PC-3 (cell line): ENCODE data around the gene OR6Q1. TPM values are rescaled to one million over a fixed set of nuclear protein-coding genes. Genes with fewer than 3 reads are reported as not detected.

Experiments used
- ATAC-seq: fragments of 200-7000 bp; cut with Tn5 transposase; 2 replicates; pipeline ENCODE4 v1.9.1; 2020; ENCODE audit warnings: mild to moderate bottlenecking, moderate library complexity
- BruUV-seq: library from RNA; stranded (reverse); fragments of 400-500 nt; replicated peaks from 2 replicates; lab custom pipeline; 2021; lab: Mats Ljungman, UMichigan
- CTCF ChIA-PET: fragments of 300-600 bp; sonication (Branson Sonifier 250); formaldehyde crosslinking; loops from one replicate; lab custom pipeline; 2022; ENCODE audit warnings: antibody characterized with exemption; lab: Charles Lee
- POLR2A ChIA-PET: fragments of 300-600 bp; sonication (Branson Sonifier 250); formaldehyde crosslinking; loops from one replicate; lab custom pipeline; 2022; ENCODE audit warnings: antibody characterized with exemption; ENCODE audit not compliant: unreplicated experiment; lab: Charles Lee
- DNase-seq: peaks from one replicate; pipeline ENCODE4 v3.0.0-alpha.2; 2015
- H2AFZ ChIP-seq: fragments of 300-600 bp; sonication (generic); 2 replicates; pipeline ENCODE4 v1.6.0; 2016; ENCODE audit warnings: antibody characterized with exemption, low read length
- H3F3A ChIP-seq: fragments of 300-600 bp; sonication (generic); one replicate; pipeline ENCODE4 v1.6.0; 2017; ENCODE audit warnings: antibody characterized with exemption, low read length, control low read depth, mild to moderate bottlenecking; ENCODE audit not compliant: unreplicated experiment
- H3K27ac ChIP-seq: fragments of 300-600 bp; sonication (generic); 2 replicates; pipeline ENCODE4 v1.5.1; 2016; ENCODE audit warnings: mild to moderate bottlenecking, low read length
- H3K27me3 ChIP-seq: fragments of 300-600 bp; sonication (generic); 2 replicates; pipeline ENCODE4 v1.6.1; 2016; ENCODE audit warnings: low read length, mixed read lengths
- H3K36me3 ChIP-seq: fragments of 300-600 bp; sonication (generic); 2 replicates; pipeline ENCODE4 v1.6.1; 2016; ENCODE audit warnings: low read depth, mixed run types, low read length, mixed read lengths
- H3K4me1 ChIP-seq: fragments of 300-600 bp; sonication (generic); 2 replicates; pipeline ENCODE4 v1.5.1; 2016; ENCODE audit warnings: low read length; ENCODE audit not compliant: insufficient read depth
- H3K4me2 ChIP-seq: fragments of 300-600 bp; sonication (generic); 2 replicates; pipeline ENCODE4 v1.6.0; 2016; ENCODE audit warnings: low read length
- H3K4me3 ChIP-seq: fragments of 300-600 bp; sonication (generic); 2 replicates; pipeline ENCODE4 v1.5.1; 2016; ENCODE audit warnings: mild to moderate bottlenecking, low read length, mixed read lengths
- H3K79me2 ChIP-seq: fragments of 300-600 bp; sonication (generic); 2 replicates; pipeline ENCODE4 v1.6.1; 2017; ENCODE audit warnings: low read length, mixed read lengths
- H3K9ac ChIP-seq: fragments of 300-600 bp; sonication (generic); 2 replicates; pipeline ENCODE4 v1.6.0; 2016; ENCODE audit warnings: mild to moderate bottlenecking, low read length
- H3K9me2 ChIP-seq: fragments of 300-600 bp; sonication (generic); replicated peaks from 2 replicates; pipeline ENCODE4 v1.6.1; 2016; ENCODE audit warnings: mixed run types, low read length, mixed read lengths
- H3K9me3 ChIP-seq: fragments of 300-600 bp; sonication (generic); 2 replicates; pipeline ENCODE4 v1.6.1; 2016; ENCODE audit warnings: low read length, mixed read lengths
- H4K20me1 ChIP-seq: fragments of 300-600 bp; sonication (generic); 2 replicates; pipeline ENCODE4 v1.6.1; 2016; ENCODE audit warnings: low read length, mixed read lengths
- EZH2 ChIP-seq: fragments of 300-600 bp; sonication (generic); IDR thresholded peaks from one replicate; pipeline ENCODE4 v1.6.1; 2017; ENCODE audit warnings: antibody characterized with exemption, mild to moderate bottlenecking, low read length; ENCODE audit not compliant: unreplicated experiment
- EZH2phosphoT487 ChIP-seq: fragments of 300-600 bp; sonication (generic); IDR thresholded peaks from 2 replicates; pipeline ENCODE4 v1.6.1; 2018; ENCODE audit warnings: mild to moderate bottlenecking, antibody characterized with exemption, low read length, borderline replicate concordance
- intact Hi-C: fragments of 100-400 bp; cut with micrococcal nuclease; formaldehyde crosslinking; loops from 2 replicates; pipeline ENCODE4 v1.9.0; 2023
- total RNA-seq: library from RNA; depleted of rRNA; stranded (reverse); fragments of >200 nt; gene quantifications from 2 replicates; pipeline ENCODE4 v1.2.3, GENCODE V29; 2014
- TF ChIP-seq, protein P1 (sequence below): fragments of 300-600 bp; sonication (generic); conservative IDR thresholded peaks from 2 replicates; pipeline ENCODE4 v1.5.1; 2017; ENCODE audit warnings: antibody characterized with exemption, low read depth, mild to moderate bottlenecking, low read length

OR6Q1 gene
- total RNA-seq, 1 experiment from 2014 or later, result not detected

DNA sequence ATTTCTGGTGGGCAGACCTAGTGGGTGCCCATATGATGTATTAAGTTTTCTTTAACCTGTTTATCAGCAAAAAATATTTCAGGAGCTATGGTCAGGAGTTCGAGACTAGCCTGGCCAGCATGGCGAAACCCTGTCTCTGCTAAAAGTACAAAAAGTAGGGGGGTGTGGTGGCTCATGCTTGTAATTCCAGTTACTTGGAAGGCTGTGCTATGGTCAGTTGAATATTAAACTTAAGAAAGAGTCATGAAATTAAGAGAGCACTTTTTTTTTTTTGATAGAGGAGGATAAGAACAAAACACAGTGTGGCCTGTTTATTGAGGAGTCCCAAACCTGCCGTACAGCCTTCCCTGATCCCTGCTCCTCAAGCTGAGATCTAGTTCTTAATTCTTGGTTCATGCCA lies 29.8 kb downstream of the OR6Q1 start:
- Histone ChIP-seq H3K4me1 (peaks cover 22% of the 10 kb centered on the region), H3K9me2 (no peaks in the 10 kb centered on the region), H3K36me3 (no peaks in the 10 kb centered on the region), H3F3A (no peaks in the 10 kb centered on the region), H2AFZ (no peak overlapping the region), H3K9ac (no peak overlapping the region), H3K4me2 (no peak overlapping the region), H3K79me2 (no peaks in the 10 kb centered on the region), H4K20me1 (no peaks in the 10 kb centered on the region), H3K27ac (no peak overlapping the region), H3K27me3 (0 out of 2 replicates have a peak, but pooled peaks cover 12% of the 10 kb centered on the region), H3K9me3 (no peaks in the 10 kb centered on the region), H3K4me3 (no peak overlapping the region)
- intact Hi-C loops, result no loop called here
- BruUV-seq, result no TSS peak
- ChIA-PET CTCF (no interaction called here), POLR2A (interaction anchor here (0.7 kb wide), 1 partner anchor 334 kb away, joined by 5 read pairs; no protein-coding TSS in a partner anchor)
- ATAC-seq (no peak), DNase-seq (no peak)
- TF ChIP-seq, protein P1, sequence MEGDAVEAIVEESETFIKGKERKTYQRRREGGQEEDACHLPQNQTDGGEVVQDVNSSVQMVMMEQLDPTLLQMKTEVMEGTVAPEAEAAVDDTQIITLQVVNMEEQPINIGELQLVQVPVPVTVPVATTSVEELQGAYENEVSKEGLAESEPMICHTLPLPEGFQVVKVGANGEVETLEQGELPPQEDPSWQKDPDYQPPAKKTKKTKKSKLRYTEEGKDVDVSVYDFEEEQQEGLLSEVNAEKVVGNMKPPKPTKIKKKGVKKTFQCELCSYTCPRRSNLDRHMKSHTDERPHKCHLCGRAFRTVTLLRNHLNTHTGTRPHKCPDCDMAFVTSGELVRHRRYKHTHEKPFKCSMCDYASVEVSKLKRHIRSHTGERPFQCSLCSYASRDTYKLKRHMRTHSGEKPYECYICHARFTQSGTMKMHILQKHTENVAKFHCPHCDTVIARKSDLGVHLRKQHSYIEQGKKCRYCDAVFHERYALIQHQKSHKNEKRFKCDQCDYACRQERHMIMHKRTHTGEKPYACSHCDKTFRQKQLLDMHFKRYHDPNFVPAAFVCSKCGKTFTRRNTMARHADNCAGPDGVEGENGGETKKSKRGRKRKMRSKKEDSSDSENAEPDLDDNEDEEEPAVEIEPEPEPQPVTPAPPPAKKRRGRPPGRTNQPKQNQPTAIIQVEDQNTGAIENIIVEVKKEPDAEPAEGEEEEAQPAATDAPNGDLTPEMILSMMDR, result no peak
- TF ChIP-seq EZH2phosphoT487 (no peak), EZH2 (no peak)

DNA sequence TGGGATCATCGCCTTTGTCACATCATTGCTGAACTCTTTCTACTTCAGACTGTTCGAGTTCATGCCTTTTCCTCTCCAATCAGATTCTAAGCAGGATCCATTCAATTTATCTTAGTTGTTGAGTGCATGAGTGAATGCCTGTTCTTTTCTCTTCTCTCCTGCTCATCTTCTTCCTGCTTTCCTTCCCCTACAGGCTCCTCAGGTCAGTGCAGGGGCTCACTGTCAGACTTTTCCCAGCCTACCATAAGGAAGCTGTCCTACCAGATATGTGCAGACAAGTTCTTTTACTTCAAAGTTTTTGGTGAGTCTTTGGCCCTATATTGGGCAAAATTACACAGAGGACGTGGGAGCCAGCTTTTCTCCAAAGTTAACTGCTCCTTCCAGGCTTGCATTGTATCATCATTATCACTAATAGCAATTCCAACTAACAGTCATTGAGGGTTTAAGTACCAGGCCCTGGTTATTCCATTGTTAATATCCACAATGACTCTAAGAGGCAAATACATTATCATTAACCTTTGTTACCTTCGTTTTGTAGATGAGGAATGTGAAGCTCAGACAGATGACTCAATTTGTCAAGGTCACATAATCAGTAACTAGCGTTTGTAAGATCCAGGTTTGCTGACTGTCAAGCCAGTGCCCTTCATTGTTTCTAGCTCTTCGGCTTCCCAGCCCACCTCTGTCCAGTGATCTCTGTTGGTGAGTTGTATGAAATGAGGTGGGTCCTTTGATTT lies 30.4 kb downstream of the OR6Q1 start:
- Histone ChIP-seq H3K4me3 (no peak overlapping the region), H3K9me2 (no peaks in the 10 kb centered on the region), H3K79me2 (no peaks in the 10 kb centered on the region), H3K9ac (no peak overlapping the region), H3K9me3 (no peaks in the 10 kb centered on the region), H2AFZ (no peak overlapping the region), H3F3A (no peaks in the 10 kb centered on the region), H3K4me2 (peak overlapping the region; percentile 12; the same call in 1 of the 2 replicates), H3K27ac (peak overlapping the region; percentile 14; the same call in 1 of the 2 replicates), H3K4me1 (peaks cover 22% of the 10 kb centered on the region), H3K36me3 (no peaks in the 10 kb centered on the region), H3K27me3 (peaks cover 13% of the 10 kb centered on the region; the same call in 1 of the 2 replicates), H4K20me1 (no peaks in the 10 kb centered on the region)
- peak; percentile 43; the same call in 1 of the 2 replicates for ATAC-seq
- CTCF ChIA-PET, result no interaction called here
- intact Hi-C loops, result no loop called here
- TF ChIP-seq EZH2phosphoT487 (no peak), EZH2 (no peak)
- TF ChIP-seq, protein P1, result 0 out of 2 replicates have a peak, but pooled peaks have one; percentile 21
- POLR2A ChIA-PET, result interaction anchor here (0.6 kb wide), 1 partner anchor 417 kb away, joined by 3 read pairs; no protein-coding TSS in a partner anchor
- peak; percentile 18 for DNase-seq
- BruUV-seq, result no TSS peak

DNA sequence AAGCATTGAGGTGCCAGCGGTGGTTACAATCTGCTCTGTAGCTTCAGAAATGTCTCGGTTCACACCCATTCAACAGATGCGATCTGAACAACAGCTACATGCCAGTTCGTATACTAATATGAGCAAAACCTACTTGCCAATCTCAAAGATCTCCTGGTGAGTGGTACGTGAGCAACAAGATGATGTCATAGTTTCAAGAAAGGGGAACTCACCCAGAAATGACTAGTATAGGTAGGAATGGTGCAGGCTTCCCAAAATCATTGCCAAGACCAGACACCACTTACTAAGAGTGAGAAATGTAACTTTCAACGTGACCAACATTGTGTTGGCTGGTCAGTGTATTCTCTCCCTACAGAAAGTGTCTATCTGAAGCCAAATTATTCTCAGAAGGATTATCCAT lies 31.1 kb downstream of the OR6Q1 start:
- H3K79me2 ChIP-seq, result no peaks in the 10 kb centered on the region
- DNase-seq, result peak; percentile 76
- H3F3A ChIP-seq, result no peaks in the 10 kb centered on the region
- 0 out of 2 replicates have a peak overlapping the region, but pooled peaks have one; percentile 14 for H3K27ac ChIP-seq
- ChIA-PET POLR2A (interaction anchor here (0.5 kb wide), 1 partner anchor 158 kb away, joined by 3 read pairs; no protein-coding TSS in a partner anchor), CTCF (no interaction called here)
- H3K9me2 ChIP-seq, result no peaks in the 10 kb centered on the region
- no TSS peak for BruUV-seq
- peaks cover 22% of the 10 kb centered on the region for H3K4me1 ChIP-seq
- H3K27me3 ChIP-seq, result peaks cover 18% of the 10 kb centered on the region; the same call in 1 of the 2 replicates
- no peaks in the 10 kb centered on the region for H3K9me3 ChIP-seq
- no peak overlapping the region; the same call in 1 of the 2 replicates for H2AFZ ChIP-seq
- no peaks in the 10 kb centered on the region for H4K20me1 ChIP-seq
- H3K9ac ChIP-seq, result no peak overlapping the region
- no peaks in the 10 kb centered on the region for H3K36me3 ChIP-seq
- intact Hi-C loops, result no loop called here
- peak overlapping the region; percentile 12; the same call in 1 of the 2 replicates for H3K4me2 ChIP-seq
- H3K4me3 ChIP-seq, result no peak overlapping the region
- TF ChIP-seq EZH2phosphoT487 (no peak), EZH2 (no peak)
- TF ChIP-seq, protein P1, result no peak
- peak; percentile 15; the same call in 1 of the 2 replicates for ATAC-seq
